Testis (tissue), 2 donors: ENCODE measurements around the gene CETN1.

Experiments
- CTCF ChIP-seq, 3 experiments: fragments of 450-650 bp in 2 of 3; fragments of 200-600 bp in 1 of 3; sonication (generic) in 1 of 3; IDR thresholded peaks; one replicate each; pipeline ENCODE4 v1.5.1; 2016 to 2019; ENCODE audit warnings: antibody characterized with exemption in 3 of 3, mild to moderate bottlenecking in 2 of 3, moderate library complexity in 1 of 3
- POLR2A ChIP-seq: fragments of 450-650 bp; IDR thresholded peaks from one replicate; pipeline ENCODE4 v1.6.1; 2017; ENCODE audit warnings: antibody characterized with exemption, mild to moderate bottlenecking, moderate library complexity

- TF ChIP-seq POLR2A (no peak), CTCF (IDR thresholded peaks at IDR 0.05) (no peak)
Observed at GRCh38 chr18:596288-596881, 16.2 kb downstream of the CETN1 start.
